HG03196 (cell line): ENCODE measurements around the gene ZCCHC24.

Experiments used
- ATAC-seq: cut with Tn5 transposase; IDR thresholded peaks from one replicate; pipeline ENCODE4 v1.9.1; 2021; ENCODE audit not compliant: unreplicated experiment

ZCCHC24 gene

GRCh38 chr10:79472951-79473350 lies 27.5 kb upstream of the ZCCHC24 start:
- ATAC-seq: no peak

- ATAC-seq: no peak
These were observed 27.0 kb upstream of the ZCCHC24 start for GRCh38 chr10:79472449-79472848.

GRCh38 chr10:79471776-79472175 lies 26.4 kb upstream of the ZCCHC24 start:
- ATAC-seq: no peak

DNA sequence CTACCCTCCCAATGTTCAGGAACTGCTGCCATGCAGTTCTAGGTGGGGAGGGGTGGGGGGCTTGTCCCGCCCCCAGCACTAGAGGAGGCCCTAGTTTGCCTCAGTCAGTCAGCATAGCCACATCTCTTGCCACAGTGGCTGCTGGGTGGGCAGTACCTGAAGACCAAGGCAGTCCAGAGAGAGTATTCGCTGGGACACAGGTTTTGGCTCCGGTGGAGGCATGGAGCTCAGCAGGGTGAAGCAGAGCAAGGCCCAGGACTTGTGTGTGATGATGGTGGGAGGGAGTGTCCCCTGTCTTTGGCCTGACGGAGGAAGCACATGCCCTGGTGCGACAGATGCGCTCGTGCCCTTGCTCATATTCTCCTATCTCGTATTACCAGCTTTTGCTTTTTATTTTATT lies 24.7 kb upstream of the ZCCHC24 start:
- ATAC-seq: no peak

- no peak for ATAC-seq
These were observed 23.6 kb upstream of the ZCCHC24 start for GRCh38 chr10:79468841-79469585.

DNA sequence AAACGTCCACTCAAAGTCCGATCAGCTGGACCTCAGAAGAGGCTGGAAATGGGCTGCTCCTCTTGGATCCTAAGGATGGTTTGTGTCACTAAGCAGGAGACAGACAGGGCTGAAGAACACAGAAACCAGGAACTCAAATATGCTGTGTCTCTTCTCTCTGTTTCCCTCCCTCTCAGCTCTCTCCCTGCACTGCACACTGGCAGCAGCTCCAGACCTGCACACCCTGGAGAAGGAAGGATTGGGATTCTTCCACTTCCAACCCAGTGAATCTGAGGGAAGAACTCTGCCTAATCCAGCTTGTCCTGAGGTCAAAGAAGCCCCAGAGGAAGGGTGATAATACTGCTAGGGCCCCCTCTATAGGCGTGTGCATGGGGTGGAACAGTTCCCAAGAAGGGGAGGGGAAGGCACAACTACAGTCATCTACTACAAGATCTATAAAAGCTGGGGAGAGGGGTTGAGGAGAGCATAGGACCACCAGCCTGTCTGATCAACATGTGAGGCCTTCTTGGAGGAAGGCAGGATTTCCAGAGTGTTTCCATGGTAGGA lies 22.7 kb upstream of the ZCCHC24 start:
- no peak for ATAC-seq

GRCh38 chr10:79465341-79465740 lies 19.9 kb upstream of the ZCCHC24 start:
- ATAC-seq: no peak

DNA sequence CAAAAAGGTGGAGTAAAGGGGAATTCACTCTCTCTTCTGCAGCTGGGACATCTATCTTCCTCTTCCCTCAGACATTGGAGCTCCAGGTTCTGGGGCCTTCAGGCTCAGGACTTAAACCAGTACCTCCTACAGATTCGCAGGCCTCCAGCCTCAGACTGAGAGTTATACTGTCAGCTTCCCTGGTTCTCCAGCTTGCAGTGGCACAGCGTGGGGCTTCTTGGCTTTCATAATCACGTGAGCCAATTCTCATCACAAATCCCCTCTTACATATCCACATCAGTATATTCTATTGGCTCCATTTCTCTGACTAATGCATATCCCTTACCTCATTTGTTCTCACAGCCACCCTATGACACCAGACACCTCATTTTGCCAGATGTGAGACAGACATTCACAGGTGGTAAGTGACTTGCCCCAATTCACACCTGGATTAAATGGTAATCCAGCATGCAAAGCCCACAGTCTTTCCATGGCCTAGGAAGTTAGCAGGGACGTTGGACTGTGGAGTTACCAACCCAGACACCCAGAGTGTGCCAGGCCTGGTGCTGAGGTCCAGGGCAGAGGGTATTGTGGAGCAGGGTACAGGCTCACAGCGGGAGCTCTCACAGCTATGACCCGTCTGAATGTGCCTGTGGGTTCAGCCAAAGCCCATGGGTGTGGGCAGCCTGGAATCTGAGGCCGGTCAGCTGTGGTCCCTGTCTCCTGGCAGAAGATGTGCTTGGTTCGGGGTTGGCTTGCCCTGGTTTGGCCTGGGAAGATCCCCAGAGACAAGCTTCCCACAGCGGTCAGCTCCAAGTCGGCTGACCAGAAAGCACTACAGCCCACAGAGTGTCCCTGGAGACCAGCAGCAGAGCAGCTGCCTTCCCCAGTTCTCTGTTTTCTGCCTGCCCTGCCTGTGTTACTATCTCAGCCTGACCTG lies 18.4 kb upstream of the ZCCHC24 start:
- ATAC-seq: no peak

- no peak for ATAC-seq
These were observed 15.3 kb upstream of the ZCCHC24 start for GRCh38 chr10:79460687-79461086.

DNA sequence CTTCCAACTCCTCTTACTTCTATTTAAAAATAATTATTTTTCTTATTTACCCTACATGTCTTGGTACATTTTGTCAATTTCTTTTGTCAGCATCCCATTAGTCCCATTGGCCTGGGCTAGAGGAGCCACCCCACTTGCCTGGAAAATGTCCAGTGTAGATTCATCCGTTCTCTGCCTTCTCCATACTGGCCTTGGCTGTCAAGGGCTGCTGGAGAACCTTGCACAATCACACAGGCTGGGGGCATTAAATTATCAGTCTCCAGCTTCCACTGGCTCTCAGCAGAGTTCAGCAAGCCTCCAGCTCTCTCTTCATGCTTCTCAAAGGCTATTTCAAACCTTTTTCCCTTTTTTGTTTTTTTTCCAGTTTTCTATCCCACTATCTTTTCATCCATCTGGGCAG lies 13.8 kb upstream of the ZCCHC24 start:
- no peak for ATAC-seq

DNA sequence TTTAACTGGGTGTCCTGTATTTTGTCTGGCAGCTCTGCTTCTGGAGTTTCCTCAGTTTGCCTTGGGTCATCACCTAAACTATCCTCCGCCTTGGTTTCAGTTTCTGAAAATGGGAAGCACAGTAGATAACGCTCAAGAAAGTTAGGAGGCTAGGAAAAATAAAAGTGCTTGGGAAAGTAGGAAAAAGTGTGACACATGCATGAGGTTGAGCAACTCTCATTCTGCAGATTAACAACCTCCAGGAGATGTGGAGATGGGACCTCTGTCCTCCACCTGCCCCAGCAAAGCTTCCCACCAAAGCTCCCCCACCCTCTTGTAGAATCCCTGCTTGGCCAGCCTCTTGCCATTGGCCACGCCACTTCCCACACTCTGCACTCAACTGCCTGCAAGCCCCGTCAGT lies 13.1 kb upstream of the ZCCHC24 start:
- no peak for ATAC-seq

DNA sequence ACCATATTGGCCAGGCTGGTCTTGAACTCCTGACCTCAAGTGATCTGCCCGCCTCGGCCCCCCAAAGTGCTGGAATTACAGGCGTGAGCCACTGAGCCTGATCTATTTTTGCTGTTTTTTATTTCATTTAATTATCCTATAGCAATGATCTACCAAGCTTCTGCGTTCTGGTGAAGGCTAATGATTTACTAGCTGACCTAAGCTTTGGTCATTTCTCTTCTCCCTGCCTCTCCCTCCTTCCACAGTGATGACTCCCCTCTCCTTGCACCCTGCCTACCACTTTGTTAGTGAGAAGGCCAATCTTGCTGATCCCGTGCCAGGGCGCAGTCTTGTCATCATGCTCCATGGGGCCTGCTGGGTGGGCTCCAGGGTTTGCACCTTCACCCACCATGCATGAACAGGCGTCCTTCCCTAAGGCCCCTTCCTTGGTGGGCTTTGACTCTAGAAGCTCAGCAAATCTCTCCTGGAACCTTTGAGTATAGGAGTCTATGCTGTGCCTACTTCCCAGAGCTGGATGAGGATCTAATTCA lies 11.9 kb upstream of the ZCCHC24 start:
- no peak for ATAC-seq

GRCh38 chr10:79454259-79454658 lies 8.8 kb upstream of the ZCCHC24 start:
- no peak for ATAC-seq

DNA sequence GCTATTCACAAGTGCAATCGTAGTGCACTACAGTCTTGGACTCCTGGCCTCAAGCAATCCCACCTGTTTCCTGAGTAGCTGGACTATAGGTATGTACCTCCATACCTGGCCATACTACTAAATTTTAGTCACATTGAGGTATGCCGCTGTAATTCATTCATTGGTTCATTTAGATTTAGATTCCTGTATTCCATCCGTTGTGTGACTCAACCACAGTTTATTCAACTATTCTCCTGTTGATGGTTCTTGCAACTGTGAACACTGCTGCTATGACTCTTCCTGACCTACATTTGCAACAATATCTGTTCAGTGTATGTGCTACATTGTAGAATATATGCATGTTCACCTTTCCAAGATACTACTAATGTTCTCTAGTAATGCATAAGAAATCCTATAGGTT lies 8.0 kb upstream of the ZCCHC24 start:
- no peak for ATAC-seq

GRCh38 chr10:79452174-79452611 lies 6.8 kb upstream of the ZCCHC24 start:
- no peak for ATAC-seq

DNA sequence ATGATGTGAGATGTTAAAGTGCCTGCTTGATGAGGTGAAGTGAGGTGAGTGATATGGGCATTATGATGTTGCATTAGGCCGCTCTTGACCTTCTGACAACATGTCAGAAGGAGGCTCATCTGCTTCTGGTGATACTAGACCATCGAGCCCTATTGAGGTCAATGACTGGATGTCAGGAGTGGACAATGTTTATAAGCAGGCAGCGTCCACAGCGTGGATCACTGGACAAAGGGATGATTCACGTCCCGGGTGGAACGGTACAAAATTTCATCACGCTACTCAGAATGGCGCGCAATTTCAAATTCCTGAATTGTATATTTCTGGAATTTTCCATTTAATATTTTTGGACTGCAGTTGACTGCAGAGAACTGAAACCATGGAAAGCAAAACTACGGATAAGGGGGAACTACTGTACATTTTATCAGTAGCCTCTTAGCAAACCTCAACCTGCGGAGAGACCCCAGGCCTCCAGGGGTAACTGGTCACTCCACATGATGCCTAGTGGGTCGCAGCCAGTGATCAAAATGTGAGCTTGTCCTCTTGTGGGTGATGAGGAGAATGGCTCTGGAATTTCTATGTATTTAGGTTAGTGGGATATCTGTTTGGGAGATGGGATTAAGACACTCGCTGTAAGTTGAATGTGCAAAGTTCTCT lies 5.7 kb upstream of the ZCCHC24 start:
- ATAC-seq: no peak

DNA sequence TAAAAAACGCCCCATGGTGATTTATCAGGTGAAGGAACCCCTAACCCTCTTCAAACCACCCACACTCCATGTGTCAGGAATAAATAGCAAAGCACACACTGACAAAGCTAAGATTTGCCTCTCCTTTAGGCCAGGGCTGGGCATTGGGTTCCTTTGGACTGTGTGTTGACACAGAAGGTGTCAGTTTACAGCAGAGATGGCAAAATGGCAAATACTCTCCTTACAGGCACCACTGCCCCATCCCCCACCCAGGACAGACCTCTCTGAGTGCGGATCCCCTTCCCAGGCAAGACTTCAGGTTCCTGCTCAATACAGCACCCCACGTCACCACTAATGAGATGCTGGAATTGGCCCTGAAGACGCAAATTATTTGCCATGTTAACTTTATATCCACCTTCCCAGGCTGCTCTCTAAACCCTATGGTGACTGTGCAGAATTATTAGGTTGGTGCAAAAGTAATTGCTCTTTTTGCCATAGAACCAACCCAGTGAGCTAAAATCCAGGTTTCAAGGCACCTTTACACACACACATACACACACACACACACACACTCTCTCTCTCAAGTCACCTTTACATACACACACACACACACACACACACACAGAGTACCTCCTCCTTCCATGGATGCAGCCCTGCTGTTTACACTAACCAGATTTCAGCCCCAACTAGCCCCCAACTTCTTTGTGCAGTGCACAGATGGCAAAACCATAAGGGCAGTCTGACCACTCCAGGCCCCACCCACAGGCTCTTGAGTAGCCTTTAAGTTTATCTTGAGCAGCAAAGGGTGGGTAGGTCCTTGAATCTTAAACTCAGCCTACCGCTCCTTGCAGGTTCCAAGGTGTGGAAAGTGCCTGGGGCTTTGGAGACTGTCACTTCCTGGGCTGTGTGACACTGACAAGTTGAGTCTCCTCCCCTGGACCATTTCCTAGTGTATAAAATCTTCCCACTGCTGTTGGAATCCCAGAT lies 4.0 kb upstream of the ZCCHC24 start:
- ATAC-seq: no peak

DNA sequence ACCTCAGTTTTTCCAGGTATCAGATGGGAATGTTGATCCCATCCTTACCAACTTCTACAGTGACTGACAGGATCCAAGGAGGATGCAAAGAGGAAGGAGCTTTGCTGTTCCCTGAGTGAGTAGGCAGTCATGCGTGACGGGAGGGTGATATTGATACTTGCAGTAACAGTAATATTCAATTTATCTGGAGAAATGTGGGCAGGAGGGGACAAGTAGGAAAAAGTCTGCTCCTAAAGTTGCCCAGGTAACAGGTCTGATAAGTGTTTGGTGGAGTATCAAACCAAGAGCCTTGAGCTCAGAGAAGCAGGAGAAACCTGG lies 3.3 kb upstream of the ZCCHC24 start:
- no peak for ATAC-seq

DNA sequence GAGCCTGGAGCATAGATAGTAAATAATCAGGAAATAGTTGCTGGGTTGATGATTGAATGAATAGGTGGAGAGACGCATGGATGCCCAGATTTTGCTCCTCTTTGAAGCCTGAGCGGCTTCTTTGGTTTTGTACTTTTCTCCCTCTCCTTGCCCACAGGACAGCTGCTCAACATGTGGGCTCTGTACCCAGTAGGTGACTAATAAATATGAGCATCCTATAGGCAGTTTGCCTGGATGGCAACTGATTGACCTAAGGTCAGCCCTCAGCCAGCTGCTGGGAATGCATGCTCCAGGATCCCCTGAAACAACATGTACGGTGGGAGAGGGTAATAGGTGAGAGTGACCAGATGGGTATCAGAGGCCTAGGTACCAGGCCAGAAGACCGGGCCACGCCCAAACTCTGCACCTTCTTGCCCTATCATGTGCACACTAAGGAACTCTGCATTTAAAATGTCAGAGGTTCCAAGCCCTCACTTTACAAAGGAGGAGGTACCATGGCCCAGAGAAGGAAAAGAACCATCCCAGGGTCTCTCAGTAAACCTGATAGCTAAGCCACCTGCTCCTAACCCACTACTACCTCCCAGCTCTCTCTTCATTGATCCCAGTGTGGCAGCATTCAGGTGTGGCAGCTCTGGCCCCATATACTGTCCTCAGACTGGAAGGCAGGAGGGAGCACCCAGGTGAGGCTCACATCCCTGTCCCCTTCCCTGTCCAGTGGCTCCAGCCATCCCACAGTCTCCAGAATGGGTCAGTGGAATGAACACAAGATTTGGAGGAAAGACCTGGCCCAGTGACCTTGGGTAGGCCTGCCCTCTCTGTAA lies 2.7 kb upstream of the ZCCHC24 start:
- ATAC-seq: no peak
